Suprapubic skin (tissue), 4 donors: ENCODE measurements around the gene MCMBP. TPM values are rescaled to one million over a fixed set of nuclear protein-coding genes. Genes with fewer than 3 reads are reported as not detected.
"Not testable (repeated sequence)": the region's sequence is repeated elsewhere in the genome, so short reads cannot be mapped to it uniquely, and the experiment has no call there.

Source experiments
- DNase-seq, 2 donors: peaks; one replicate each; pipeline ENCODE4 v3.0.0-alpha.2; 2019; ENCODE audit warnings: low spot score in 2 of 2
- H3K27ac ChIP-seq: fragments of 200-600 bp; sonication (generic); one replicate; pipeline ENCODE4 v1.5.1; 2019
- H3K27me3 ChIP-seq: fragments of 200-600 bp; sonication (generic); one replicate; pipeline ENCODE4 v1.5.1; 2019
- H3K36me3 ChIP-seq: fragments of 200-600 bp; sonication (generic); one replicate; pipeline ENCODE4 v1.5.1; 2019
- H3K4me1 ChIP-seq: fragments of 200-600 bp; sonication (generic); one replicate; pipeline ENCODE4 v1.5.1; 2019
- H3K4me3 ChIP-seq: fragments of 200-600 bp; sonication (generic); one replicate; pipeline ENCODE4 v1.5.1; 2019; ENCODE audit warnings: mild to moderate bottlenecking
- H3K9me3 ChIP-seq: fragments of 200-600 bp; sonication (generic); one replicate; pipeline ENCODE4 v1.5.1; 2019
- CTCF ChIP-seq, 2 donors: fragments of 200-600 bp in 1 of 2; fragments of 450-650 bp in 1 of 2; sonication (generic) in 1 of 2; IDR thresholded peaks; one replicate each; pipeline ENCODE4 v1.5.1; 2016 to 2019; ENCODE audit warnings: antibody characterized with exemption in 2 of 2, mild to moderate bottlenecking in 1 of 2, moderate library complexity in 1 of 2
- EP300 ChIP-seq: sonication (generic); formaldehyde crosslinking; IDR thresholded peaks from one replicate; pipeline ENCODE4 v1.6.1; 2017; ENCODE audit warnings: antibody characterized with exemption
- POLR2A ChIP-seq, 2 donors: fragments of 450-650 bp; IDR thresholded peaks; one replicate each; pipeline ENCODE4 v1.6.1; 2017; ENCODE audit warnings: antibody characterized with exemption in 2 of 2, mild to moderate bottlenecking in 2 of 2, moderate library complexity in 2 of 2
- POLR2AphosphoS5 ChIP-seq, 3 donors: sonication (generic); formaldehyde crosslinking; IDR thresholded peaks; one replicate each; pipeline ENCODE4 v1.6.1; 2017; ENCODE audit warnings: antibody characterized with exemption in 3 of 3
- WGBS: methylation state at CpG from one replicate; pipeline ENCODE4 v1.1.5; 2018; 5-methylcytosine and 5-hydroxymethylcytosine counted together
- total RNA-seq, 4 donors: library from RNA; depleted of rRNA; stranded (reverse); fragments of >200 nt; gene quantifications; one replicate each; pipeline ENCODE4 v1.1.0, GENCODE V29; 2016

MCMBP gene
- total RNA-seq, 4 donors from 2014 or later: 38.1 to 57.3 (median 55.4) TPM

- Histone ChIP-seq H3K36me3 (peaks cover 78% of the 10 kb centered on the region), H3K27ac (no peak overlapping the region), H3K4me3 (no peak overlapping the region), H3K4me1 (no peaks in the 10 kb centered on the region), H3K27me3 (no peaks in the 10 kb centered on the region), H3K9me3 (no peaks in the 10 kb centered on the region)
- no peak for DNase-seq
- TF ChIP-seq POLR2AphosphoS5 (IDR thresholded peaks at IDR 0.05) (no peak), CTCF (IDR thresholded peaks at IDR 0.05) (no peak), POLR2A (IDR thresholded peaks at IDR 0.05) (no peak), EP300 (no peak)
Measured at GRCh38 chr10:119908166-119908565, 35.5 kb upstream of the MCMBP start.

- H3K4me3 ChIP-seq, H3K27ac ChIP-seq, H3K9me3 ChIP-seq, H3K27me3 ChIP-seq, H3K4me1 ChIP-seq, DNase-seq: not testable (repeated sequence)
- H3K36me3 ChIP-seq: peaks cover 78% of the 10 kb centered on the region
- WGBS: 95% methylated on average over 7 of the region's 7 CpGs
Measured at GRCh38 chr10:119907695-119908094, 35.1 kb upstream of the MCMBP start.

- H3K36me3 ChIP-seq: peaks cover 58% of the 10 kb centered on the region
Measured at GRCh38 chr10:119903946-119904666, 31.5 kb upstream of the MCMBP start.

DNA sequence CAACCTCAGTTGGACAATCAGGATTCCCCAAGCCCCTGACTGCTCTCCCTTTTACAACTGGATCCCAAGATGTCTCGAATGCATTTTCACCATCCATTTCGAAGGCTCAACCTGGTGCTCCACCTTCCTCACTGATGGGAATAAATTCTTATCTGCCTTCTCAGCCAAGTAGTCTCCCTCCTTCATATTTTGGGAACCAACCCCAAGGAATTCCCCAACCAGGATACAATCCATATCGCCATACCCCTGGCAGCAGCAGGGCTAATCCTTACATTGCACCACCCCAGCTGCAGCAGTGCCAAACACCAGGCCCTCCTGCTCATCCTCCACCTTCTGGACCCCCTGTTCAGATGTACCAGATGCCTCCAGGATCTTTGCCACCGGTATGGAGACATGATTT, 25.9 kb upstream of the MCMBP start:
- Histone ChIP-seq H3K27ac (no peak overlapping the region), H3K27me3 (no peaks in the 10 kb centered on the region), H3K4me1 (peaks cover 54% of the 10 kb centered on the region), H3K36me3 (peaks cover 27% of the 10 kb centered on the region), H3K9me3 (no peaks in the 10 kb centered on the region), H3K4me3 (no peak overlapping the region)
- no peak for DNase-seq
- WGBS: 84% methylated on average over 4 of the region's 4 CpGs
- TF ChIP-seq CTCF (IDR thresholded peaks at IDR 0.05): no peak

More at GRCh38 chr10:119903946-119904666, 31.5 kb upstream of the MCMBP start:
- Histone ChIP-seq H3K9me3 (no peaks in the 10 kb centered on the region), H3K4me1 (peaks cover 9% of the 10 kb centered on the region), H3K27ac (no peak overlapping the region), H3K4me3 (no peak overlapping the region), H3K27me3 (no peaks in the 10 kb centered on the region)
- TF ChIP-seq EP300 (no peak), POLR2AphosphoS5 (IDR thresholded peaks at IDR 0.05) (no peak), POLR2A (IDR thresholded peaks at IDR 0.05) (no peak), CTCF (IDR thresholded peaks at IDR 0.05) (no peak)
- WGBS: 86% methylated on average over 16 of the region's 16 CpGs
- DNase-seq: no peak

- H3K9me3 ChIP-seq: no peaks in the 10 kb centered on the region
- TF ChIP-seq CTCF (IDR thresholded peaks at IDR 0.05) (no peak), POLR2A (IDR thresholded peaks at IDR 0.05) (no peak), EP300 (no peak), POLR2AphosphoS5 (IDR thresholded peaks at IDR 0.05) (no peak)
- no peak overlapping the region for H3K4me3 ChIP-seq
- WGBS: 58% methylated on average over 9 of the region's 9 CpGs
- H3K27ac ChIP-seq: no peak overlapping the region
- peaks cover 60% of the 10 kb centered on the region for H3K4me1 ChIP-seq
- peaks cover 17% of the 10 kb centered on the region for H3K36me3 ChIP-seq
- no peak for DNase-seq
- no peaks in the 10 kb centered on the region for H3K27me3 ChIP-seq
Measured at GRCh38 chr10:119896937-119897770, 24.5 kb upstream of the MCMBP start.
